ENCODE results near the gene TMEM100.

DNA sequence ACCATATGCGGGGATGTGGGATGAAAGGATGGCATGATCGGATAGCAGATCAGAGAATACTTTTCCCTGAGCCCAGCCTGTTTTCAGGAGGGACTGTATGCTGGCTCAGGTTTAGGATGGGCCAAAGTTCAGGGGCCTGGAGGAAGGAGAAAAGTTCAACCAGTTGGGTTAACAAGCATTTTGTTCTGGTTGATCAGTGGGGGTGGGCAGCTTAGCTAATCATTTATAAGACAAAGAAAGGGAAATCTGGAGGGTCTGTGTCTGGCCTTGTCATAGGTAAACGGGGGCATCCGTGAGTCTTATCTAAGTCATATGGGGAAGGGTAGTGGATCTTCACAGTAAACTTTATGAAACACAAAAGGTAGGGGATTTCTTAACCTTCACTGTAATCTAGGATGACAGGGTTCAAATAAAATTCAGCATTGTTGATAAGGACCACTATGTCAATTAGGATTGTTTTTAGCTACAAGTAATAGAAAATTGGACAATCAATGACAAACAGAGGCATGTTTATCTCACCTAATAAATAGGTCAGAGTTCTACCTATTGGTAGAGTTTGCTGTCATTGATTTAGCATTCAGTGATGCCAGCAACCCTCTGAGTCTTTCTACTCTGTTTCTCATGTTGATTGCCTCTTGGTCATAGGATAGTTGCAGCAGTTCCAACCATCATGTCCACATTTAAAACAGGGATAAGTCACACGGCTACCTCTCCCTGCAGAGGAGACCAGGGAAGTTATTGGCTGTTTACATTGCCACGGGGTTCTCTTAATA is 39.6 kb upstream of the TMEM100 start:
- TF ChIP-seq, protein P1, sequence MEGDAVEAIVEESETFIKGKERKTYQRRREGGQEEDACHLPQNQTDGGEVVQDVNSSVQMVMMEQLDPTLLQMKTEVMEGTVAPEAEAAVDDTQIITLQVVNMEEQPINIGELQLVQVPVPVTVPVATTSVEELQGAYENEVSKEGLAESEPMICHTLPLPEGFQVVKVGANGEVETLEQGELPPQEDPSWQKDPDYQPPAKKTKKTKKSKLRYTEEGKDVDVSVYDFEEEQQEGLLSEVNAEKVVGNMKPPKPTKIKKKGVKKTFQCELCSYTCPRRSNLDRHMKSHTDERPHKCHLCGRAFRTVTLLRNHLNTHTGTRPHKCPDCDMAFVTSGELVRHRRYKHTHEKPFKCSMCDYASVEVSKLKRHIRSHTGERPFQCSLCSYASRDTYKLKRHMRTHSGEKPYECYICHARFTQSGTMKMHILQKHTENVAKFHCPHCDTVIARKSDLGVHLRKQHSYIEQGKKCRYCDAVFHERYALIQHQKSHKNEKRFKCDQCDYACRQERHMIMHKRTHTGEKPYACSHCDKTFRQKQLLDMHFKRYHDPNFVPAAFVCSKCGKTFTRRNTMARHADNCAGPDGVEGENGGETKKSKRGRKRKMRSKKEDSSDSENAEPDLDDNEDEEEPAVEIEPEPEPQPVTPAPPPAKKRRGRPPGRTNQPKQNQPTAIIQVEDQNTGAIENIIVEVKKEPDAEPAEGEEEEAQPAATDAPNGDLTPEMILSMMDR (IDR thresholded peaks at IDR 0.05) = no peak
- TF ChIP-seq EZH2 (IDR thresholded peaks at IDR 0.05; ENCODE audit: borderline replicate concordance, insufficient read depth, low read depth, low read length, poor library complexity, severe bottlenecking) = no peak

Data from B cell (primary cell).